SH-SY5Y (cell line): ENCODE measurements around the gene ADCY7.

ENCODE experiments used
- GATA2 ChIP-seq: IDR thresholded peaks from 2 replicates; pipeline ENCODE4 v1.6.1; 2011; ENCODE audit warnings: mild to moderate bottlenecking, low read depth, low read length
- GATA3 ChIP-seq: IDR thresholded peaks from 2 replicates; pipeline ENCODE4 v1.6.1; 2011; ENCODE audit warnings: low read depth, mild to moderate bottlenecking, low read length, moderate library complexity

- TF ChIP-seq GATA2 (no peak), GATA3 (no peak)
Observed at GRCh38 chr16:50254072-50254471, 12.3 kb upstream of the ADCY7 start.
